ENCODE measurements around the gene KCNA5.

Gene KCNA5

DNA sequence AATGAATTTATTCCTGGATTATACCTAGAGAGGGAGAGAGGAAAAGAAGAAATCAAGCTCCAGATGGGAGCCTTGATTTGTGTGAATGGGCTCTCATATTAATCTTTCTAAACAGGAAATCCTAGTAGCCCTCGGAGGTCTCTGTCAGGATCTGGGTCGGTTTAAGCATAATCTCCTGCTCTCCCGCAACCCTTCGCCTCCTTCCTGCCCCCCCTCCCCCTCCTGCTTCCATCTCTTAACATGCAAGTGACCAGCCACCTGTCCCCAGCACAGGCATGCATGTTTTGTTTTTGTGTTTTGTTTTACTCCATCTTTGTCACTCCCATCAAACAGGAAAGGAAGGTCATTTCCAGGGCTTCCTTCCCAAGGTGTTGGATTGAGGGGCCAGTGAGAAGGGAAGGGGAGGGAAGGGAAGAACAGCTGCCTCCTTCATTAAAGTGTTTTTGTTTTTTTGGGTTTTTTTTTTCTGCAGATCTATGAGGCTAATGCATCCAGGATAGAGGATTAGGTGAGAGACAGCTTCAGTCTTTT, 4.8 kb upstream of the KCNA5 start:
- H2AFZ ChIP-seq (ENCODE audit: low read depth, low read length, severe bottlenecking): no peak overlapping the region
- H3K27me3 ChIP-seq (ENCODE audit: low read length): no peaks in the 10 kb centered on the region
- H4K20me1 ChIP-seq (ENCODE audit: low read depth, low read length): no peaks in the 10 kb centered on the region
- no peak overlapping the region for H3K9ac ChIP-seq (ENCODE audit: low read length)
- no peak overlapping the region for H3K27ac ChIP-seq (ENCODE audit: low read depth, low read length)
- no peaks in the 10 kb centered on the region for H3K79me2 ChIP-seq (ENCODE audit: insufficient read depth, low read length)
- H3K4me3 ChIP-seq (ENCODE audit: insufficient read depth, low read length, poor library complexity, severe bottlenecking): no peak overlapping the region
- no peak for TF ChIP-seq EZH2phosphoT487 (conservative IDR thresholded peaks at IDR 0.05; ENCODE audit: low read length)
- TF ChIP-seq, protein P1, sequence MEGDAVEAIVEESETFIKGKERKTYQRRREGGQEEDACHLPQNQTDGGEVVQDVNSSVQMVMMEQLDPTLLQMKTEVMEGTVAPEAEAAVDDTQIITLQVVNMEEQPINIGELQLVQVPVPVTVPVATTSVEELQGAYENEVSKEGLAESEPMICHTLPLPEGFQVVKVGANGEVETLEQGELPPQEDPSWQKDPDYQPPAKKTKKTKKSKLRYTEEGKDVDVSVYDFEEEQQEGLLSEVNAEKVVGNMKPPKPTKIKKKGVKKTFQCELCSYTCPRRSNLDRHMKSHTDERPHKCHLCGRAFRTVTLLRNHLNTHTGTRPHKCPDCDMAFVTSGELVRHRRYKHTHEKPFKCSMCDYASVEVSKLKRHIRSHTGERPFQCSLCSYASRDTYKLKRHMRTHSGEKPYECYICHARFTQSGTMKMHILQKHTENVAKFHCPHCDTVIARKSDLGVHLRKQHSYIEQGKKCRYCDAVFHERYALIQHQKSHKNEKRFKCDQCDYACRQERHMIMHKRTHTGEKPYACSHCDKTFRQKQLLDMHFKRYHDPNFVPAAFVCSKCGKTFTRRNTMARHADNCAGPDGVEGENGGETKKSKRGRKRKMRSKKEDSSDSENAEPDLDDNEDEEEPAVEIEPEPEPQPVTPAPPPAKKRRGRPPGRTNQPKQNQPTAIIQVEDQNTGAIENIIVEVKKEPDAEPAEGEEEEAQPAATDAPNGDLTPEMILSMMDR (IDR thresholded peaks at IDR 0.05; ENCODE audit: insufficient read depth, low read length, poor library complexity, severe bottlenecking): no peak
- H3K9me3 ChIP-seq (ENCODE audit: insufficient read depth, low read length): no peaks in the 10 kb centered on the region
- no peak overlapping the region for H3K4me2 ChIP-seq (ENCODE audit: low read depth, low read length, poor library complexity, severe bottlenecking)
- H3F3A ChIP-seq (ENCODE audit: insufficient read depth): no peaks in the 10 kb centered on the region
- no peaks in the 10 kb centered on the region for H3K9me2 ChIP-seq (replicated peaks; ENCODE audit: insufficient read depth, low read length)
- no peaks in the 10 kb centered on the region for H3K36me3 ChIP-seq (ENCODE audit: low read length)

DNA sequence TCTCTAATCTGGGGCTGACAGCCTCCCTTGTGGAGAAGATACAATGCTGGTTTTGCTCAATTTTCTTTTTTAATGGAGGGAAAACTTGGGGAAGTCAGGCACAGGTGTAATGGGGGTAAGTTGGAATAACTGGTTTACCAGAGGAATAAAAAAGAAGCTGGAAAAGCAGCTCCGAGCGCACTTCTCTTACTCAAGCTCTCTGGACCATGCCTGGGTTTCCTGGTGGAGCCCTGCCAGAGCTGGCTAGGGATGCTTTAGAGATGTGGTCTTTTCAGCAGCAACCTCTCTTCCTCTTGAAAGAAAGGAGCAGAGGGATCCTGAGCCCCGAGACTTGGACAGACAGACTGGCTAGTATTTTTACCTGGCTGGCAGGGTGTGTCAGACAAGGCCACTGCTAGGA, 3.9 kb upstream of the KCNA5 start:
- Histone ChIP-seq H3K4me3 (ENCODE audit: insufficient read depth, low read length, poor library complexity, severe bottlenecking) (no peak overlapping the region), H3K9ac (ENCODE audit: low read length) (no peak overlapping the region), H3K4me2 (ENCODE audit: low read depth, low read length, poor library complexity, severe bottlenecking) (no peak overlapping the region), H3F3A (ENCODE audit: insufficient read depth) (no peaks in the 10 kb centered on the region), H3K9me3 (ENCODE audit: insufficient read depth, low read length) (no peaks in the 10 kb centered on the region), H3K27me3 (ENCODE audit: low read length) (no peaks in the 10 kb centered on the region), H3K36me3 (ENCODE audit: low read length) (no peaks in the 10 kb centered on the region), H3K79me2 (ENCODE audit: insufficient read depth, low read length) (no peaks in the 10 kb centered on the region), H3K9me2 (replicated peaks; ENCODE audit: insufficient read depth, low read length) (no peaks in the 10 kb centered on the region), H4K20me1 (ENCODE audit: low read depth, low read length) (no peaks in the 10 kb centered on the region), H2AFZ (ENCODE audit: low read depth, low read length, severe bottlenecking) (no peak overlapping the region), H3K27ac (ENCODE audit: low read depth, low read length) (no peak overlapping the region)
- TF ChIP-seq, protein P1 (IDR thresholded peaks at IDR 0.05; ENCODE audit: insufficient read depth, low read length, poor library complexity, severe bottlenecking): no peak
- no peak for TF ChIP-seq EZH2phosphoT487 (conservative IDR thresholded peaks at IDR 0.05; ENCODE audit: low read length)

DNA sequence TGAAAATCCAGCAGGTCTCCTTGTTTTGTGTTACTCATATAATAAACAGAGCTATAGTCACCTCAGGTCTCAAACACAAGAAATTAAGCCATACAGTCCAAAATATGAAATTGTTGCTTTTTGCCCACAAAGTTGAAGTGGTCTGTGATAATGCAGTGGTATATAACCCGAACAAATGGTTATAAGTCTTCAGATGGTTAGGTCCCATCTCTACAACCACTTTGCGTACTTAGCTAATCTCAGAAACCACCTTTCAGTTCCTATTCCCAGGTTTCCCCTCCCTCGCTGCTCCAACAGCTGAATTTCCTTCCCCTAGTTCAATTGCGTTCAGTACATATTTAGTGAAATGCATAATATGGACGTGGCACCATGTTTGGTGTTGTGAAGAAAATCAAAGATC, 3.3 kb upstream of the KCNA5 start:
- Histone ChIP-seq H3K9ac (ENCODE audit: low read length) (no peak overlapping the region), H3K27me3 (ENCODE audit: low read length) (no peaks in the 10 kb centered on the region)

More for the DNA sequence above, 3.3 kb upstream of the KCNA5 start:
- Histone ChIP-seq H3F3A (ENCODE audit: insufficient read depth) (no peaks in the 10 kb centered on the region), H3K4me2 (ENCODE audit: low read depth, low read length, poor library complexity, severe bottlenecking) (no peak overlapping the region), H3K9me3 (ENCODE audit: insufficient read depth, low read length) (no peaks in the 10 kb centered on the region), H3K4me3 (ENCODE audit: insufficient read depth, low read length, poor library complexity, severe bottlenecking) (no peak overlapping the region), H3K27ac (ENCODE audit: low read depth, low read length) (no peak overlapping the region), H3K9me2 (replicated peaks; ENCODE audit: insufficient read depth, low read length) (no peaks in the 10 kb centered on the region), H2AFZ (ENCODE audit: low read depth, low read length, severe bottlenecking) (no peak overlapping the region), H3K79me2 (ENCODE audit: insufficient read depth, low read length) (no peaks in the 10 kb centered on the region), H4K20me1 (ENCODE audit: low read depth, low read length) (no peaks in the 10 kb centered on the region), H3K36me3 (ENCODE audit: low read length) (no peaks in the 10 kb centered on the region)
- TF ChIP-seq, protein P1 (IDR thresholded peaks at IDR 0.05; ENCODE audit: insufficient read depth, low read length, poor library complexity, severe bottlenecking): no peak
- no peak for TF ChIP-seq EZH2phosphoT487 (conservative IDR thresholded peaks at IDR 0.05; ENCODE audit: low read length)
